KOPT-K1 (cell line): ENCODE results near the gene BCL11B.

Experiments used
- H3K27ac ChIP-seq: fragments of 200-600 bp; sonication (generic); 2 replicates; pipeline ENCODE4 v1.5.1; 2016; ENCODE audit warnings: antibody characterized with exemption, mild to moderate bottlenecking, low read depth, low read length; ENCODE audit not compliant: poor library complexity, severe bottlenecking
- H3K36me3 ChIP-seq: fragments of 200-600 bp; sonication (generic); 2 replicates; pipeline ENCODE4 v1.5.1; 2017; ENCODE audit warnings: antibody characterized with exemption, mild to moderate bottlenecking, low read length, moderate library complexity; ENCODE audit not compliant: insufficient read depth
- H3K9me3 ChIP-seq: fragments of 200-600 bp; sonication (generic); 2 replicates; pipeline ENCODE4 v1.5.1; 2017; ENCODE audit warnings: antibody characterized with exemption, low read length, mild to moderate bottlenecking; ENCODE audit not compliant: insufficient read depth, poor library complexity, severe bottlenecking

The BCL11B gene

DNA sequence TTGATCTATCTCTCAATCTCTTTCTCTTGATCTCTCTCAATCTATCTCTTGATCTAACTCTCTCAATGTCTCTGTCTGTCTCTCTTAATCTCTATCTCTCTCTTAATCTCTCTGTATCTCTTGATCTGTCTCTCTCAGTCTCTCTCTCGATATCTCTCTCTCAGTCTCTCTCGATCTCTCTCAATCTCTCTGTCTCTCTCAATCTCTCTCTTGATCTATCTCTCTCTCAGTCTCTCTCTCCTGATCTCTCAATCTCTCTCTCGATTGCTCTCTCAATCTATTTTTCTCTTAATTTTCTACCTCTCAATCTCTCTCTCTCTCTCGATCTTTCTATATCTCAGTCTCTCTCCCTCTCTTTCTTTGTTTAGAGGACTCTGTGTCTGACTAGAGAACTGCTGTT is 126.7 kb downstream of the BCL11B start:
- Histone ChIP-seq H3K9me3 (no peaks in the 10 kb centered on the region), H3K36me3 (no peaks in the 10 kb centered on the region), H3K27ac (no peak overlapping the region)

DNA sequence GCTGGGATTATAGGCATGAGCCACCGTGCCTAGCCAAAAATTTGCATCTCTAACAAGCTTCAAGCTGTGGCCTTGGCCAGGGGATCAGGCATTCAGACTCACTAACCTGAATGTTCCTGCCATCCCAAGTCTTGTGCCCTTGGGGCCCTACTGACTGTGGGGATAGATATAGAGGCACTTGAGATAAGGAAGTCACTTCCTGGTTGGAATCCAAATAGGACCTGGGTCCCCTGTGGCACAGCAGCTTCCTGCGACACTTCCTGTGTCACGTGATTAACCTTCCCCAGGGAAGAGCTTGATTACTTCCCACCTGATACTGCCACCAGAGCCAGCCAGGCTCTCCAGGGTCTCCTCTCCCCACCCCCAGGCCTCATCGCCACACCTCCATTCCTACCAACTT is 128.2 kb downstream of the BCL11B start:
- Histone ChIP-seq H3K9me3 (no peaks in the 10 kb centered on the region), H3K36me3 (no peaks in the 10 kb centered on the region), H3K27ac (no peak overlapping the region)

GRCh38 chr14:99143126-99143525 is 128.9 kb downstream of the BCL11B start:
- Histone ChIP-seq H3K9me3 (no peaks in the 10 kb centered on the region), H3K27ac (no peak overlapping the region), H3K36me3 (no peaks in the 10 kb centered on the region)

DNA sequence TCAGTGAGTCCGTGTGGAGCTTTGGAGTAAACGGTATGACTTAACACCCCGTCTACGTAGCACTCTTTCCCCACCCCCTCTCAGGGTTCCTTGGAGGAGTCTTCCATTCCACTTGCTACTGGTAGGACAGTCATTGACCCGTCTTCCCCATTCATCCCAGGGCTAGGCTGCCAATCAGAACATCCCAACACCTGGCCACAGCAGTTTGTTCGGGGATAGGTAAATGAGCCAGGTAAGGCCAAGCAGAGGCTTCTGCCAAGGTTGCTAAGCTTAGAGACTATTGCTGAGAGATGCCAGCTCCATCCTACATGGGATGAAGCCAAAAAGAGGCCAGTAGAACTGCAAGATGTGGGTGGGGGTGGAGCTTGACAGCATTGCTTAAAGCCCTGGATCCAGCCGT is 130.8 kb downstream of the BCL11B start:
- no peaks in the 10 kb centered on the region for H3K9me3 ChIP-seq
- no peaks in the 10 kb centered on the region for H3K36me3 ChIP-seq

DNA sequence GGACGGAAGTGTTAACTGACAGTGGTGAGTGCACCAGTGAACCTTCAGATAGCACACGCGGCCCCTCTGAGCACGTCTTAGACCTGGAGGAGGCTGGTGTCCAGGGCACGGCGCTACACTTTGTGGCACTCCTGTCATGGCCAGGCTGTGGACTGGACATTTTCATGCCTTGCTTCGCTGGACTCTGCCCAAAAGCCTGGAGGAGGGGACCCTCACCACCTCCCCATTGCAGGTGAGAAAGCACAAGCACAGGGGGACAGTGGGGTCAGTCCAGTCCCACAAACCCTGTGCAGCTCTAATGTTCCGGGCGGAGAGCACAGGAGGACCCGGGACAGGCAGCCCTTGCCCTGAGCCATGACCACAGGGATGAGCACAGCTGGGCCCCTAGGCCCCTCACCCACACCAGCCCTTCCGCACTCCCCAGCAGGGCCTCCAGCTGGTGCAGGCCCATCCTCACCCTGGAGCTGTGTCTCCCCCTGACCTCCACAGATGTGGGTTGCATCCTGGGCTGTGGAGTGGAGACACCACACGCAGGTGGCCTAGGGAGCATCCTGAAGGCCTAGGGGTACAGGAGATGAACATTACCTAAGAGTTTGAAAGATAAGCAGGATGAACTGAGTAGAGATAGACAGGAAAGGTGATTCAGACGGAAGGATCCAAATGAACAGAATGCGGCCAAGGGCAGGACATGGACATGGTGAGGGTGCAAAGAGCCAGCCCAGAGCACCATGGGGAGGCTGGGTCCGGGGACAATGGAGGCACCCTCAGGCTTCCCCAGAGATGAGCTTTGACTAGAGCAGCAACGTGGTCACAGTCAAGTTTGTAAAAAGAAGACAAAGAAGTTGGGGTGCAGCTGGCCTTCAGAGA is 132.8 kb downstream of the BCL11B start:
- Histone ChIP-seq H3K9me3 (no peaks in the 10 kb centered on the region), H3K36me3 (no peaks in the 10 kb centered on the region), H3K27ac (no peak overlapping the region)

More for the DNA sequence above, 130.8 kb downstream of the BCL11B start:
- no peak overlapping the region for H3K27ac ChIP-seq

- Histone ChIP-seq H3K27ac (peak overlapping the region; percentile 37), H3K9me3 (no peaks in the 10 kb centered on the region), H3K36me3 (no peaks in the 10 kb centered on the region)
Measured at GRCh38 chr14:99137913-99138571, 134.0 kb downstream of the BCL11B start.

- Histone ChIP-seq H3K9me3 (no peaks in the 10 kb centered on the region), H3K27ac (peak overlapping the region; percentile 37), H3K36me3 (no peaks in the 10 kb centered on the region)
Measured at GRCh38 chr14:99137001-99137700, 134.8 kb downstream of the BCL11B start.

- Histone ChIP-seq H3K27ac (no peak overlapping the region), H3K9me3 (no peaks in the 10 kb centered on the region), H3K36me3 (no peaks in the 10 kb centered on the region)
Measured at GRCh38 chr14:99136401-99136800, 135.6 kb downstream of the BCL11B start.

DNA sequence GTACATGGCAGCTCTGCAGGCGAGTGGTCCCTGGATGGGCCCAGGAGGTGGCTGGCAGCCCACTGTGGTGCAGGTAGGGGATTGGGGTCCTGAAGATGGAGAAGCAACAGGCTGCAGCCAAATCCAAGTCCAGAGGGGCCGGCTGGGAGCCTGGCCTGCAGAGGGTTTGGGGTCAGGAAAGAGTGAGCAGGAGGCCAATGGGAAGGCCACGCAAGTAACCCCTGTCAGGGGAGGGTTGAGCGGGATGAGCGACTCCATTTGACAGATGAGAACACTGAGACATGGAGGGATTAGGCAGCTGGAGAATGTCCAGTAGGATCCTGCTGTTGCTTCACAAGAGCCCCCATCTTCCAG is 136.0 kb downstream of the BCL11B start:
- Histone ChIP-seq H3K9me3 (no peaks in the 10 kb centered on the region), H3K27ac (no peak overlapping the region)

DNA sequence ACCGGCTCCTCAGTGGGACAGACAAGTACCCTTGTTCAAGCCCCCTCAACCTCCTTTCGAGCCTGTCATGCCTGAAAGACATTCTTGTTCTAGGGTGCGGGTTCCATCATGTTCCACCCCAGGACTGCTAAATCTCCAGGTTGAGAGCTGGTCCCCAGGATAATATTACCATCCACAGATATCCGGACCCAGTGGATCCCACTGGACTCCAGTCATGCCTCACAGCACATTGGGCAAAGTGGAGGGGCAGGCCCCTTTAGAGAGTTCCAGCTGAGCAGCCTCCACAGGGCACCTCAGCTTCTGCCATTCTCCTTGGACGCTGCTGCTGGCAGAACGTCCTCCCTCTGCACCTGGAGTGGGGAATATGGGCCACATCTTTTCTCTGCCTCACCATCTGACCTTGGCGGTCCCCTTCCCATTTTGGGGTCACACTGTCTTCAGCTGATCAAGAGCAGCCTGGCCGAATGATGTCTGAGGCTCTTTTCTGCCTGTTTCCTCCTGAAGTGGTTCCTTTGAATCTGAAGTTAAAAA is 137.4 kb downstream of the BCL11B start:
- H3K9me3 ChIP-seq, result no peaks in the 10 kb centered on the region
- H3K27ac ChIP-seq, result peak overlapping the region; percentile 23
- H3K36me3 ChIP-seq, result no peaks in the 10 kb centered on the region

More for the DNA sequence above, 136.0 kb downstream of the BCL11B start:
- H3K36me3 ChIP-seq, result no peaks in the 10 kb centered on the region

GRCh38 chr14:99133636-99134515 is 138.1 kb downstream of the BCL11B start:
- peak overlapping the region; percentile 23 for H3K27ac ChIP-seq

DNA sequence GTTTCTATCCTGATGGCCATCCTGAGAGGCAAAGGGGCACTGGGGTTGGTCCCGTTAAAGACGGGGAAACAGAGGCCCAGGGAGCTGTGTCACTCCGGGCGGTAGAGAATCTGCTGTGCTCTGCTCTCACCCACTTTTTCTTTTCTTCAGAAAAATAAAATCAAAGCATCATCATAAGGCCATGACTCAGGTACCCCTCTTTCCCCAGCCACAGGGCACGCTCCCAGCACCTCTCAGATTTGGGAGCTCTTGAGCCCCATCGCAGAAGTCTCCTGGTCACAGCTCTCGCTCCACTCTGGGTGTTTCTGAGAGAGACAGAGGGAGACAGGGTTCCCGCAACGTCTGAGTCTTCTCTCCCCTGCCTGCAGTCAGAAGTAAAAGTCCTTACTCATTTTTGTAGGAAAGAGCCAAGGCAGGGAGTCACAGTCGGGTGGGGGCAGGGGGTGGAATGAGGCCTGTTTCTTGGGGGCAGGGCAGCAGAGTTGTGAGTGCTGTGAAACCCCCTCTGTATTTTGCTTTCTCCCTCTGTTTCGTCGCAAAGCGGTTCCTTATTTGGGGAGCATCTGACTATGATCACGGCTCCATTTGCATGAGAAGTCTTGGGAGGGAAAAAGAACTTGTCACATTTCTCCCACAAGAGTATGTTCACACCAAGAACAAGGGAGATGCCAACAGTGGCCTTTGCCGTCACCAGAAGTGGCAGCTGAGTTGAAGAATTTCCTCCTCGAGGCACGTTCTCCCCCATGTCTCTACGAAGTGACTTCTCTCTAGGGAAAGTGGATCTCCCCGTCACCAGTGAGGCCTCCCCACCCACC is 139.0 kb downstream of the BCL11B start:
- Histone ChIP-seq H3K27ac (no peak overlapping the region), H3K9me3 (no peaks in the 10 kb centered on the region), H3K36me3 (no peaks in the 10 kb centered on the region)

More at GRCh38 chr14:99133636-99134515, 138.1 kb downstream of the BCL11B start:
- Histone ChIP-seq H3K9me3 (no peaks in the 10 kb centered on the region), H3K36me3 (no peaks in the 10 kb centered on the region)

DNA sequence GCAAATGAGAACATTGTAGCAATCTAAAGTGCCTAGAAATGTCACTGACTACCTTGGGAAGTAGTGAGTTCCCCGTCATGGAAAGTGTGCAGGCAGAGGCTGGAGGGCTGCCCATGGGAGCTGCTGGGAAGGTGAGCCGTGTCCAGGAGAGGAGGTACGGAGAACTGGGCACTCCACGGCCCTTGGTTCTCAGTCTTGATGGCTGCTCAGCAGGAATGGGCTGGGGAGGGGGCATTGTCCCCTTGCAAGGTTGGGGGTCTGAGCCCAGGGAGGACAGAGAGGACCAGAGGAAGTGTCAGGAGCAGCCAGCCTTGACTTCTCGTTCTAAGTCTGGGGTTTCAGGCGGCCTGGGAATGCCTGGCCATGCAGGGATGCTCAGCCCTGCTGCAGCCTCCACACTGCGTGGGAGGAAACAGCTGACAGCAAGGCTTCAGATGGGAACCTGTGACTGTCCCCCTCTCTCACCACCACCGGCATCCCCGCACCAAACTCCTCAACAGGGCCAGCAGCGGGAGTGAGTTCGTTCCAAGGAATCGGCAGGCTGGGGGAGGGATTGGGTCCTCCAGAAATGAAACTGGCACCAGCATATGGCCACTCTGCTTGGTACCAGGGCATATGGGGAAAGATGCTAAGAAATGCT is 140.2 kb downstream of the BCL11B start:
- H3K27ac ChIP-seq, result no peak overlapping the region
- H3K36me3 ChIP-seq, result no peaks in the 10 kb centered on the region
- no peaks in the 10 kb centered on the region for H3K9me3 ChIP-seq
